Neural cell (in vitro differentiated cells): ENCODE results near the gene KCTD21. TPM values are rescaled to one million over a fixed set of nuclear protein-coding genes. Genes with fewer than 3 reads are reported as not detected.

ENCODE experiments used
- H2AFZ ChIP-seq: fragments of 200-600, 300-800 bp; sonication (generic), shearing (Covaris generic); 2 replicates; pipeline ENCODE4 v1.6.0; 2014; ENCODE audit warnings: low read depth, mild to moderate bottlenecking, antibody characterized with exemption, low read length, moderate library complexity
- H3F3A ChIP-seq: fragments of 200-600 bp; shearing (Covaris generic); 2 replicates; pipeline ENCODE4 v1.6.1; 2016; ENCODE audit warnings: mild to moderate bottlenecking, moderate library complexity, mixed read lengths, antibody characterized with exemption, low read length; ENCODE audit not compliant: insufficient read depth, poor library complexity, severe bottlenecking
- H3K27ac ChIP-seq: fragments of 200-600, 300-800 bp; sonication (generic), shearing (Covaris generic); 2 replicates; pipeline ENCODE4 v1.5.1; 2014; ENCODE audit warnings: mild to moderate bottlenecking, low read length, moderate library complexity
- H3K27me3 ChIP-seq: fragments of 300-800, 200-600 bp; sonication (generic), shearing (Covaris generic); 2 replicates; pipeline ENCODE4 v1.6.0; 2014; ENCODE audit warnings: mild to moderate bottlenecking, low read depth, low read length, moderate library complexity; ENCODE audit not compliant: insufficient read depth
- H3K36me3 ChIP-seq: fragments of 300-800, 200-600 bp; sonication (generic), shearing (Covaris generic); 2 replicates; pipeline ENCODE4 v1.5.1; 2014; ENCODE audit warnings: mild to moderate bottlenecking, antibody characterized with exemption, low read length, moderate library complexity; ENCODE audit not compliant: insufficient read depth
- H3K4me2 ChIP-seq: fragments of 300-800, 200-600 bp; sonication (generic), shearing (Covaris generic); 2 replicates; pipeline ENCODE4 v1.6.0; 2014; ENCODE audit warnings: mild to moderate bottlenecking, low read length
- H3K4me3 ChIP-seq: fragments of 300-800, 200-600 bp; sonication (generic), shearing (Covaris generic); 2 replicates; pipeline ENCODE4 v1.5.1; 2014; ENCODE audit warnings: mild to moderate bottlenecking, low read length, moderate library complexity
- H3K79me2 ChIP-seq: fragments of 200-600 bp; shearing (Covaris generic); replicated peaks from 2 replicates; pipeline ENCODE4 v1.6.0; 2014; ENCODE audit warnings: mild to moderate bottlenecking, low read length, moderate library complexity; ENCODE audit not compliant: insufficient read depth
- H3K9ac ChIP-seq: fragments of 300-800, 200-600 bp; sonication (generic), shearing (Covaris generic); 2 replicates; pipeline ENCODE4 v1.6.1; 2016; ENCODE audit warnings: mild to moderate bottlenecking, low read length, mixed read lengths
- H3K9me2 ChIP-seq: fragments of 200-600 bp; shearing (Covaris generic); 2 replicates; pipeline ENCODE4 v1.6.1; 2016; ENCODE audit warnings: mild to moderate bottlenecking, low read length, mixed read lengths; ENCODE audit not compliant: insufficient read depth
- H3K9me3 ChIP-seq: fragments of 200-600, 300-800 bp; sonication (generic), shearing (Covaris generic); 2 replicates; pipeline ENCODE4 v1.6.1; 2016; ENCODE audit warnings: mild to moderate bottlenecking, mixed run types, low read length, moderate library complexity, mixed read lengths
- H4K20me1 ChIP-seq: fragments of 200-600 bp; shearing (Covaris generic); 2 replicates; pipeline ENCODE4 v1.6.1; 2016; ENCODE audit warnings: mild to moderate bottlenecking, mixed run types; ENCODE audit not compliant: insufficient read depth
- EP300 ChIP-seq: fragments of 450-650 bp; conservative IDR thresholded peaks from 2 replicates; pipeline ENCODE4 v1.6.1; 2014; ENCODE audit warnings: antibody characterized with exemption, mild to moderate bottlenecking, moderate library complexity; ENCODE audit not compliant: poor library complexity, severe bottlenecking
- EZH2 ChIP-seq: fragments of 200-600, 300-800 bp; shearing (Covaris generic), sonication (generic); IDR thresholded peaks from 2 replicates; pipeline ENCODE4 v1.6.1; 2014; ENCODE audit warnings: antibody characterized with exemption, low read length, borderline replicate concordance, mild to moderate bottlenecking; ENCODE audit not compliant: insufficient read depth, poor library complexity, severe bottlenecking
- MXI1 ChIP-seq: fragments of 450-650 bp; conservative IDR thresholded peaks from 2 replicates; pipeline ENCODE4 v1.6.1; 2014; ENCODE audit warnings: antibody characterized with exemption, mild to moderate bottlenecking; ENCODE audit not compliant: poor library complexity, severe bottlenecking
- POLR2AphosphoS5 ChIP-seq: IDR thresholded peaks from 2 replicates; pipeline ENCODE4 v1.6.1; 2012
- RAD21 ChIP-seq: fragments of 450-650 bp; conservative IDR thresholded peaks from 2 replicates; pipeline ENCODE4 v1.6.1; 2014; ENCODE audit warnings: antibody characterized with exemption, mild to moderate bottlenecking, moderate library complexity
- REST ChIP-seq: IDR thresholded peaks from 2 replicates; pipeline ENCODE4 v1.6.1; 2012; ENCODE audit warnings: borderline replicate concordance
- SMC3 ChIP-seq: fragments of 450-650 bp; conservative IDR thresholded peaks from 2 replicates; pipeline ENCODE4 v1.6.1; 2014; ENCODE audit warnings: antibody characterized with exemption, mild to moderate bottlenecking, moderate library complexity; ENCODE audit not compliant: poor library complexity
- TAF1 ChIP-seq: IDR thresholded peaks from 2 replicates; pipeline ENCODE4 v1.6.1; 2012; ENCODE audit warnings: low read depth
- polyA plus RNA-seq: library from polyadenylated mRNA; depleted of rRNA; stranded (reverse); fragments of >200 nt; gene quantifications from 2 replicates; pipeline ENCODE4 v1.2.3, GENCODE V29; 2014
- TF ChIP-seq, protein P1 (sequence below): fragments of 450-650 bp; IDR thresholded peaks from 2 replicates; pipeline ENCODE4 v1.5.1; 2014; ENCODE audit warnings: antibody characterized with exemption, mild to moderate bottlenecking, moderate library complexity; ENCODE audit not compliant: poor library complexity, severe bottlenecking

KCTD21 gene
- polyA plus RNA-seq, 1 donor from 2014 or later: 1.4 TPM

DNA sequence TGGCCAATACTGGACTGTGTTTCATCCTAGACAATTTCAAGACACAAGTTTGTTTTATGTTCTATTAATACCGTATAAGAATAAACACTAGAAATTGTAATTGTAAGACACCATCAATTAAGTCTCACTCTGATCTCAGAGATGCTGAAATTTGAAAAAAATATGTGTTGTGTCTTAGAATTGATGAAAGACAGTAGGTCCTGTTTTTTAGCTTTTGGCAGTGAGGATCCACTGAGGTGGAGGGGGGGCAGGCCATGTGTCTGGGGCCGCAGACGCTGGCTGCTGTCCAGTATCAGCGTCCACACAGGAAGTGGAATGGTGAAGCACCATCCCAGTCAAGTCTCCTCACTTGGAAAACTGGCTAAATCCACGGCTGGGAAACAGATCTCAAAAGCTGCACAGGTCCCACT is 26.5 kb downstream of the KCTD21 start:
- Histone ChIP-seq H3K27ac (no peak overlapping the region), H3K36me3 (no peaks in the 10 kb centered on the region), H3K9me3 (no peaks in the 10 kb centered on the region), H2AFZ (no peak overlapping the region), H3K27me3 (no peaks in the 10 kb centered on the region), H3K9ac (no peak overlapping the region), H3K4me3 (no peak overlapping the region), H3K4me2 (no peak overlapping the region), H3K9me2 (no peaks in the 10 kb centered on the region), H3K79me2 (no peaks in the 10 kb centered on the region), H3F3A (no peaks in the 10 kb centered on the region), H4K20me1 (no peaks in the 10 kb centered on the region)
- TF ChIP-seq EZH2 (no peak), REST (no peak), TAF1 (no peak), SMC3 (no peak), MXI1 (no peak), EP300 (no peak), RAD21 (no peak), POLR2AphosphoS5 (no peak)
- TF ChIP-seq, protein P1, sequence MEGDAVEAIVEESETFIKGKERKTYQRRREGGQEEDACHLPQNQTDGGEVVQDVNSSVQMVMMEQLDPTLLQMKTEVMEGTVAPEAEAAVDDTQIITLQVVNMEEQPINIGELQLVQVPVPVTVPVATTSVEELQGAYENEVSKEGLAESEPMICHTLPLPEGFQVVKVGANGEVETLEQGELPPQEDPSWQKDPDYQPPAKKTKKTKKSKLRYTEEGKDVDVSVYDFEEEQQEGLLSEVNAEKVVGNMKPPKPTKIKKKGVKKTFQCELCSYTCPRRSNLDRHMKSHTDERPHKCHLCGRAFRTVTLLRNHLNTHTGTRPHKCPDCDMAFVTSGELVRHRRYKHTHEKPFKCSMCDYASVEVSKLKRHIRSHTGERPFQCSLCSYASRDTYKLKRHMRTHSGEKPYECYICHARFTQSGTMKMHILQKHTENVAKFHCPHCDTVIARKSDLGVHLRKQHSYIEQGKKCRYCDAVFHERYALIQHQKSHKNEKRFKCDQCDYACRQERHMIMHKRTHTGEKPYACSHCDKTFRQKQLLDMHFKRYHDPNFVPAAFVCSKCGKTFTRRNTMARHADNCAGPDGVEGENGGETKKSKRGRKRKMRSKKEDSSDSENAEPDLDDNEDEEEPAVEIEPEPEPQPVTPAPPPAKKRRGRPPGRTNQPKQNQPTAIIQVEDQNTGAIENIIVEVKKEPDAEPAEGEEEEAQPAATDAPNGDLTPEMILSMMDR: no peak

DNA sequence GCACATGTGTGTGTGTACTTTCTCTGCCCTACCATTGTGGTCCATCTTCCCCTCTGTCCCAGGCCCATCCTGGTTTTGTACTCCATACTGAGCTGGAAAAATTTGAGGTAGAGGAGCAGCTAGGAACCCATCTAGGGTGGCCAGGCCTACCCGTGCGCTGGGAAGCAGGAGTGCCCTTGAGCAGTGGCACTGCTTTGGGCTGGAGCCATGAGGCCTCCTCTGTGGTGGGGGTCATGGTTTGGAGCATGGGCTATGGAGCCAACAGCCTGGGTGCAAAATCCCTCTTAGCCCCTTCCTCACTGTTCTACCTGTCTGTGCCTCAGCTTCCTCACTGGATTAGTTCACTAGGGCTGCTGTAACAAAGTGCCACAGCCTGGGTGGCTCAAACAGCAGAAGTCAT is 27.1 kb downstream of the KCTD21 start:
- Histone ChIP-seq H3K9me2 (no peaks in the 10 kb centered on the region), H3K4me3 (no peak overlapping the region), H3F3A (no peaks in the 10 kb centered on the region), H3K9ac (no peak overlapping the region), H3K4me2 (no peak overlapping the region), H3K27ac (no peak overlapping the region), H2AFZ (no peak overlapping the region), H3K79me2 (no peaks in the 10 kb centered on the region), H3K9me3 (no peaks in the 10 kb centered on the region), H4K20me1 (no peaks in the 10 kb centered on the region), H3K27me3 (no peaks in the 10 kb centered on the region), H3K36me3 (no peaks in the 10 kb centered on the region)
- no peak for TF ChIP-seq POLR2AphosphoS5
- no peak for TF ChIP-seq EP300
- TF ChIP-seq REST: no peak
- TF ChIP-seq, protein P1: no peak
- no peak for TF ChIP-seq EZH2
- TF ChIP-seq SMC3: no peak
- TF ChIP-seq MXI1: no peak
- TF ChIP-seq RAD21: no peak
- no peak for TF ChIP-seq TAF1
